ENCODE measurements around the gene CWC22.
"Not testable (repeated sequence)": the region's sequence is repeated elsewhere in the genome, so short reads cannot be mapped to it uniquely, and the experiment has no call there.

CWC22 gene

GRCh38 chr2:179965291-179966258 is 41.5 kb downstream of the CWC22 start:
- Histone ChIP-seq H4K20me1 (ENCODE audit: insufficient read depth, low read length) (no peaks in the 10 kb centered on the region), H3F3A (ENCODE audit: insufficient read depth, low read length) (no peaks in the 10 kb centered on the region; the same call in 1 of the 2 replicates), H3K4me2 (ENCODE audit: low read depth, low read length) (no peak overlapping the region), H3K9me2 (replicated peaks; ENCODE audit: insufficient read depth, low read length) (no peaks in the 10 kb centered on the region), H3K4me1 (ENCODE audit: low read length) (no peaks in the 10 kb centered on the region), H3K9me3 (replicated peaks; ENCODE audit: insufficient read depth, low read length) (no peaks in the 10 kb centered on the region), H3K79me2 (ENCODE audit: low read length) (no peaks in the 10 kb centered on the region), H2AFZ (ENCODE audit: low read length) (no peak overlapping the region), H3K27ac (ENCODE audit: low read length) (no peak overlapping the region), H3K4me3 (ENCODE audit: low read length) (no peak overlapping the region), H3K27me3 (replicated peaks; ENCODE audit: insufficient read depth, low read length) (no peaks in the 10 kb centered on the region), H3K9ac (ENCODE audit: low read length) (no peak overlapping the region), H3K36me3 (replicated peaks; ENCODE audit: insufficient read depth, low read length) (peaks cover 5% of the 10 kb centered on the region; the same call in 1 of the 2 replicates)
- no peak for TF ChIP-seq EZH2phosphoT487 (IDR thresholded peaks at IDR 0.05; ENCODE audit: low read length)
- TF ChIP-seq EZH2 (optimal IDR thresholded peaks at IDR 0.05; ENCODE audit: low read depth, low read length) = no peak
- no peak for TF ChIP-seq CTCF (IDR thresholded peaks at IDR 0.05; ENCODE audit: low read length)
- DNase-seq = no peak

GRCh38 chr2:179963626-179964025 is 43.5 kb downstream of the CWC22 start:
- Histone ChIP-seq H3K27me3 (replicated peaks; ENCODE audit: insufficient read depth, low read length) (no peaks in the 10 kb centered on the region), H3F3A (ENCODE audit: insufficient read depth, low read length) (no peaks in the 10 kb centered on the region; the same call in 1 of the 2 replicates), H3K4me1 (ENCODE audit: low read length) (no peaks in the 10 kb centered on the region), H3K27ac (ENCODE audit: low read length) (no peak overlapping the region), H2AFZ (ENCODE audit: low read length) (no peak overlapping the region), H4K20me1 (ENCODE audit: insufficient read depth, low read length) (no peaks in the 10 kb centered on the region), H3K79me2 (ENCODE audit: low read length) (no peaks in the 10 kb centered on the region), H3K9ac (ENCODE audit: low read length) (no peak overlapping the region), H3K9me2 (replicated peaks; ENCODE audit: insufficient read depth, low read length) (no peaks in the 10 kb centered on the region), H3K4me2 (ENCODE audit: low read depth, low read length) (no peak overlapping the region), H3K9me3 (replicated peaks; ENCODE audit: insufficient read depth, low read length) (no peaks in the 10 kb centered on the region), H3K4me3 (ENCODE audit: low read length) (no peak overlapping the region), H3K36me3 (replicated peaks; ENCODE audit: insufficient read depth, low read length) (peaks cover 5% of the 10 kb centered on the region; the same call in 1 of the 2 replicates)
- DNase-seq = no peak
- no peak for TF ChIP-seq EZH2phosphoT487 (IDR thresholded peaks at IDR 0.05; ENCODE audit: low read length)
- no peak for TF ChIP-seq CTCF (IDR thresholded peaks at IDR 0.05; ENCODE audit: low read length)
- TF ChIP-seq EZH2 (optimal IDR thresholded peaks at IDR 0.05; ENCODE audit: low read depth, low read length) = no peak

- not testable (repeated sequence) for DNase-seq; H2AFZ ChIP-seq (ENCODE audit: low read length); H3K9me3 ChIP-seq (replicated peaks; ENCODE audit: insufficient read depth, low read length); H4K20me1 ChIP-seq (ENCODE audit: insufficient read depth, low read length); H3K9ac ChIP-seq (ENCODE audit: low read length); H3K27me3 ChIP-seq (replicated peaks; ENCODE audit: insufficient read depth, low read length); H3K4me3 ChIP-seq (ENCODE audit: low read length); H3K4me2 ChIP-seq (ENCODE audit: low read depth, low read length); H3K4me1 ChIP-seq (ENCODE audit: low read length); H3F3A ChIP-seq (ENCODE audit: insufficient read depth, low read length); H3K9me2 ChIP-seq (replicated peaks; ENCODE audit: insufficient read depth, low read length); H3K36me3 ChIP-seq (replicated peaks; ENCODE audit: insufficient read depth, low read length); H3K27ac ChIP-seq (ENCODE audit: low read length); H3K79me2 ChIP-seq (ENCODE audit: low read length)
Observed at GRCh38 chr2:179958251-179958650, 48.8 kb downstream of the CWC22 start.

GRCh38 chr2:179954026-179954425 is 53.1 kb downstream of the CWC22 start:
- Histone ChIP-seq H3K4me1 (ENCODE audit: low read length) (peaks cover 27% of the 10 kb centered on the region), H3K79me2 (ENCODE audit: low read length) (no peaks in the 10 kb centered on the region), H3F3A (ENCODE audit: insufficient read depth, low read length) (peaks cover 9% of the 10 kb centered on the region; the same call in 1 of the 2 replicates), H3K27ac (ENCODE audit: low read length) (no peak overlapping the region), H3K4me2 (ENCODE audit: low read depth, low read length) (no peak overlapping the region), H4K20me1 (ENCODE audit: insufficient read depth, low read length) (no peaks in the 10 kb centered on the region), H3K9ac (ENCODE audit: low read length) (no peak overlapping the region), H3K9me3 (replicated peaks; ENCODE audit: insufficient read depth, low read length) (no peaks in the 10 kb centered on the region), H3K9me2 (replicated peaks; ENCODE audit: insufficient read depth, low read length) (no peaks in the 10 kb centered on the region), H3K36me3 (replicated peaks; ENCODE audit: insufficient read depth, low read length) (peaks cover 3% of the 10 kb centered on the region; the same call in 1 of the 2 replicates), H2AFZ (ENCODE audit: low read length) (no peak overlapping the region), H3K27me3 (replicated peaks; ENCODE audit: insufficient read depth, low read length) (no peaks in the 10 kb centered on the region), H3K4me3 (ENCODE audit: low read length) (no peak overlapping the region)
- DNase-seq = no peak
- TF ChIP-seq EZH2 (optimal IDR thresholded peaks at IDR 0.05; ENCODE audit: low read depth, low read length) = no peak
- TF ChIP-seq EZH2phosphoT487 (IDR thresholded peaks at IDR 0.05; ENCODE audit: low read length) = no peak
- TF ChIP-seq CTCF (IDR thresholded peaks at IDR 0.05; ENCODE audit: low read length) = no peak

Data from MM.1S (cell line).